HG03378 (cell line): ENCODE measurements around the gene BCAP31.
"Not testable (repeated sequence)": the region's sequence is repeated elsewhere in the genome, so short reads cannot be mapped to it uniquely, and the experiment has no call there.

Experiments
- ATAC-seq: cut with Tn5 transposase; IDR thresholded peaks from one replicate; pipeline ENCODE4 v1.9.1; 2021; ENCODE audit warnings: mild to moderate bottlenecking, moderate library complexity; ENCODE audit not compliant: unreplicated experiment

Gene BCAP31

GRCh38 chrX:153719238-153719637 lies 4.9 kb downstream of the BCAP31 start:
- ATAC-seq = no peak

GRCh38 chrX:153717445-153717844 lies 6.7 kb downstream of the BCAP31 start:
- ATAC-seq = no peak

- no peak for ATAC-seq
Observed at GRCh38 chrX:153714256-153714655, 9.9 kb downstream of the BCAP31 start.

- ATAC-seq = no peak
Observed at GRCh38 chrX:153709726-153710674, 14.2 kb downstream of the BCAP31 start.

GRCh38 chrX:153708415-153708814 lies 15.8 kb downstream of the BCAP31 start:
- ATAC-seq = no peak

- ATAC-seq = no peak
Observed at GRCh38 chrX:153707406-153707805, 16.8 kb downstream of the BCAP31 start.

GRCh38 chrX:153706799-153707198 lies 17.4 kb downstream of the BCAP31 start:
- ATAC-seq = no peak

GRCh38 chrX:153705403-153706060 lies 18.7 kb downstream of the BCAP31 start:
- not testable (repeated sequence) for ATAC-seq

GRCh38 chrX:153704631-153705402 lies 19.4 kb downstream of the BCAP31 start:
- not testable (repeated sequence) for ATAC-seq

- ATAC-seq = no peak
Observed at GRCh38 chrX:153704021-153704526, 20.1 kb downstream of the BCAP31 start.

GRCh38 chrX:153703036-153703370 lies 21.2 kb downstream of the BCAP31 start:
- ATAC-seq = no peak

GRCh38 chrX:153702336-153703035 lies 21.7 kb downstream of the BCAP31 start:
- ATAC-seq = no peak

- no peak for ATAC-seq
Observed at GRCh38 chrX:153701706-153702105, 22.5 kb downstream of the BCAP31 start.

- ATAC-seq = no peak
Observed at GRCh38 chrX:153700967-153701366, 23.2 kb downstream of the BCAP31 start.

- no peak for ATAC-seq
Observed at GRCh38 chrX:153700376-153700945, 23.7 kb downstream of the BCAP31 start.

- not testable (repeated sequence) for ATAC-seq
Observed at GRCh38 chrX:153699784-153700371, 24.3 kb downstream of the BCAP31 start.

- ATAC-seq = not testable (repeated sequence)
Observed at GRCh38 chrX:153699210-153699783, 24.9 kb downstream of the BCAP31 start.

- no peak for ATAC-seq
Observed at GRCh38 chrX:153697924-153698865, 26.0 kb downstream of the BCAP31 start.
